ENCODE data around the gene SMIM38.

DNA sequence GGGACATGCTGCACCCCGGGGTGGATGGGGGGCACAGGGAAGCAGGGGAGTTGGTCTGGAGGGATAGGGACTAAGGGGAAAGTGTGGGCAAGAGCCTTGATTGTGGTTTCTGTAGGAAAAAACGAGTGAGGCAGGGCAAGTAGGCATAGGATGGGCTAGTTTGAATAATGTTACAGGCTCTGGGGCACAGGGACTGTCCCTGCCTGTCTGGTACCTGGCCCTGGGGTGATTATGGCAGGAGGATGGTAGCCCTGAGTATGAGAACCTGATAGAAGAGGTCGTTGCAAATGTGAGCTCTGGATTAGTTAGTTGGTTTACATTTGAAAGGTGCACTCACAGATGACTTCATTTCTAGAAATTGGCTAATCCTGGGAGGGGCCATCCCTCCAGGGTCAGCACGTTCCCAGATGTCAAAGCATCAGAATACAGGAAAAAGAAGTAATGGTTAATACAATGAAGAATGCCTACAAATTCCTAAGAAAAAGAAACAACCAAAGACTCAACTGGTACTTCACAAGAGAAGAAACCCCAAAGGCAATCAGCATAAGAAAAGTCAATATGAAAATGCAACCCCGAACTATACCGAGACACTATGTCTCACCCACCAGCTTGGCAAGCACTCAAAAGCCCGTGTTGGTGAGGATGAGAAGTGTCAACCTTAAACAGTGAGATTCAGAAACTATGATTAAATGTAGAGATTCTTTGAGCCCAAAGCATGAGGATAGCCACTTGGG, 11.3 kb upstream of the SMIM38 start:
- TF ChIP-seq POLR2AphosphoS5 (IDR thresholded peaks at IDR 0.05): no peak
- no peak for TF ChIP-seq POLR2A (IDR thresholded peaks at IDR 0.05)
- TF ChIP-seq, protein P1, sequence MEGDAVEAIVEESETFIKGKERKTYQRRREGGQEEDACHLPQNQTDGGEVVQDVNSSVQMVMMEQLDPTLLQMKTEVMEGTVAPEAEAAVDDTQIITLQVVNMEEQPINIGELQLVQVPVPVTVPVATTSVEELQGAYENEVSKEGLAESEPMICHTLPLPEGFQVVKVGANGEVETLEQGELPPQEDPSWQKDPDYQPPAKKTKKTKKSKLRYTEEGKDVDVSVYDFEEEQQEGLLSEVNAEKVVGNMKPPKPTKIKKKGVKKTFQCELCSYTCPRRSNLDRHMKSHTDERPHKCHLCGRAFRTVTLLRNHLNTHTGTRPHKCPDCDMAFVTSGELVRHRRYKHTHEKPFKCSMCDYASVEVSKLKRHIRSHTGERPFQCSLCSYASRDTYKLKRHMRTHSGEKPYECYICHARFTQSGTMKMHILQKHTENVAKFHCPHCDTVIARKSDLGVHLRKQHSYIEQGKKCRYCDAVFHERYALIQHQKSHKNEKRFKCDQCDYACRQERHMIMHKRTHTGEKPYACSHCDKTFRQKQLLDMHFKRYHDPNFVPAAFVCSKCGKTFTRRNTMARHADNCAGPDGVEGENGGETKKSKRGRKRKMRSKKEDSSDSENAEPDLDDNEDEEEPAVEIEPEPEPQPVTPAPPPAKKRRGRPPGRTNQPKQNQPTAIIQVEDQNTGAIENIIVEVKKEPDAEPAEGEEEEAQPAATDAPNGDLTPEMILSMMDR (IDR thresholded peaks at IDR 0.05 in 8 of 11, conservative IDR thresholded peaks at IDR 0.05 in 3 of 11): no peak

Measured in spleen (tissue), 7 donors.